ENCODE data around the gene HDGFL2. TPM values are rescaled to one million over a fixed set of nuclear protein-coding genes. Genes with fewer than 3 reads are reported as not detected.

HDGFL2 gene
- total RNA-seq, 1 donor from 2014 or later, result 77.9 TPM

GRCh38 chr19:4547303-4548237 is 75.5 kb downstream of the HDGFL2 start:
- no peaks in the 10 kb centered on the region for H3K9me3 Mint-ChIP-seq
- no peak overlapping the region for H3K27ac Mint-ChIP-seq
- no peaks in the 10 kb centered on the region for H3K36me3 Mint-ChIP-seq
- H3K27me3 Mint-ChIP-seq, result no peaks in the 10 kb centered on the region
- no peak overlapping the region for H3K4me3 Mint-ChIP-seq
- peak; percentile 43 for TF ChIP-seq CTCF (conservative IDR thresholded peaks at IDR 0.05)
- no peaks in the 10 kb centered on the region for H3K4me1 Mint-ChIP-seq (ENCODE audit: unreplicated experiment)
- no peak for DNase-seq (ENCODE audit: extremely low spot score, unreplicated experiment)

GRCh38 chr19:4548238-4548584 is 76.1 kb downstream of the HDGFL2 start:
- H3K4me1 Mint-ChIP-seq (ENCODE audit: unreplicated experiment), result no peaks in the 10 kb centered on the region
- DNase-seq (ENCODE audit: extremely low spot score, unreplicated experiment), result no peak
- no peaks in the 10 kb centered on the region for H3K36me3 Mint-ChIP-seq
- H3K27me3 Mint-ChIP-seq, result no peaks in the 10 kb centered on the region
- H3K9me3 Mint-ChIP-seq, result no peaks in the 10 kb centered on the region
- H3K4me3 Mint-ChIP-seq, result no peak overlapping the region
- TF ChIP-seq CTCF (conservative IDR thresholded peaks at IDR 0.05), result no peak
- no peak overlapping the region for H3K27ac Mint-ChIP-seq

GRCh38 chr19:4550018-4550417 is 77.9 kb downstream of the HDGFL2 start:
- Mint-ChIP-seq H3K36me3 (no peaks in the 10 kb centered on the region), H3K4me3 (no peak overlapping the region), H3K9me3 (no peaks in the 10 kb centered on the region), H3K4me1 (ENCODE audit: unreplicated experiment) (no peaks in the 10 kb centered on the region), H3K27me3 (no peaks in the 10 kb centered on the region), H3K27ac (no peak overlapping the region)
- DNase-seq (ENCODE audit: extremely low spot score, unreplicated experiment), result no peak
- TF ChIP-seq CTCF (conservative IDR thresholded peaks at IDR 0.05), result no peak

- H3K36me3 Mint-ChIP-seq, result no peaks in the 10 kb centered on the region
- no peak for DNase-seq (ENCODE audit: extremely low spot score, unreplicated experiment)
- H3K27me3 Mint-ChIP-seq, result no peaks in the 10 kb centered on the region
- TF ChIP-seq CTCF (conservative IDR thresholded peaks at IDR 0.05), result no peak
- H3K4me3 Mint-ChIP-seq, result no peak overlapping the region
- no peak overlapping the region for H3K27ac Mint-ChIP-seq
- H3K9me3 Mint-ChIP-seq, result no peaks in the 10 kb centered on the region
- H3K4me1 Mint-ChIP-seq (ENCODE audit: unreplicated experiment), result no peaks in the 10 kb centered on the region
Measured at GRCh38 chr19:4550479-4551050, 78.5 kb downstream of the HDGFL2 start.

Small RNAs within 50 kb of the gene (microRNA-seq; reads per million reads assigned to microRNA genes)
- 6.3 reads per million, percentile 24 among the genes with 10 or more reads in this experiment for gene MIR4746

Other genes with a start within 250 kb of the HDGFL2 start
- 0.31 and 0.43 TPM in 2 replicates for gene EBI3, start 242.8 kb upstream of the HDGFL2 start, total RNA-seq (ENCODE audit: low replicate concordance)
- 14.3 and 18.5 TPM in 2 replicates for gene YJU2, start 225.2 kb upstream of the HDGFL2 start, total RNA-seq (ENCODE audit: low replicate concordance)
- 4.9 and 6.1 TPM in 2 replicates for gene SHD, start 193.0 kb upstream of the HDGFL2 start, total RNA-seq (ENCODE audit: low replicate concordance)
- gene TMIGD2, start 169.9 kb upstream of the HDGFL2 start, total RNA-seq (ENCODE audit: low replicate concordance), result not detected in 2 replicates
- gene FSD1, start 167.7 kb upstream of the HDGFL2 start, total RNA-seq (ENCODE audit: low replicate concordance), result 4.8 and 26.3 TPM in 2 replicates
- gene STAP2, start 133.5 kb upstream of the HDGFL2 start, total RNA-seq (ENCODE audit: low replicate concordance), result 42.5 and 96.9 TPM in 2 replicates
- 43.5 and 43.6 TPM in 2 replicates for gene MPND, start 128.7 kb upstream of the HDGFL2 start, total RNA-seq (ENCODE audit: low replicate concordance)
- 74.4 and 87.2 TPM in 2 replicates for gene SH3GL1, start 71.8 kb upstream of the HDGFL2 start, total RNA-seq (ENCODE audit: low replicate concordance)
- 25.7 and 46.3 TPM in 2 replicates for gene CHAF1A, start 69.7 kb upstream of the HDGFL2 start, total RNA-seq (ENCODE audit: low replicate concordance)
- 60.8 and 81.5 TPM in 2 replicates for gene UBXN6, start 14.5 kb upstream of the HDGFL2 start, total RNA-seq (ENCODE audit: low replicate concordance)
- gene PLIN4, start 46.2 kb downstream of the HDGFL2 start, total RNA-seq (ENCODE audit: low replicate concordance), result 0.48 TPM in 2 replicates
- 1.2 and 4.3 TPM in 2 replicates for gene PLIN5, start 62.9 kb downstream of the HDGFL2 start, total RNA-seq (ENCODE audit: low replicate concordance)
- 0.21 and 1.2 TPM in 2 replicates for gene LRG1, start 67.7 kb downstream of the HDGFL2 start, total RNA-seq (ENCODE audit: low replicate concordance)
- gene SEMA6B, start 87.4 kb downstream of the HDGFL2 start, total RNA-seq (ENCODE audit: low replicate concordance), result 1.7 and 9.5 TPM in 2 replicates
- gene TNFAIP8L1, start 167.2 kb downstream of the HDGFL2 start, total RNA-seq (ENCODE audit: low replicate concordance), result 4.3 and 8.9 TPM in 2 replicates
- 57.5 and 63.7 TPM in 2 replicates for gene MYDGF, start 198.0 kb downstream of the HDGFL2 start, total RNA-seq (ENCODE audit: low replicate concordance)